ENCODE measurements around the gene CYSTM1. TPM values are rescaled to one million over a fixed set of nuclear protein-coding genes. Genes with fewer than 3 reads are reported as not detected.

CYSTM1 gene
- total RNA-seq, 2 experiments from 2014 or later: 21.4 to 36.7 TPM

- no peaks in the 10 kb centered on the region for H4K20me1 ChIP-seq (ENCODE audit: insufficient read depth, low read length)
- peaks cover 9% of the 10 kb centered on the region for H3K4me1 ChIP-seq (ENCODE audit: insufficient read depth, low read length, poor library complexity, severe bottlenecking)
- H3K4me3 ChIP-seq (ENCODE audit: low read depth, low read length, poor library complexity, severe bottlenecking): no peak overlapping the region
- CTCF ChIA-PET (ENCODE audit: unreplicated experiment): no interaction called here
- H3K9me2 ChIP-seq (ENCODE audit: insufficient read depth, low read length): no peaks in the 10 kb centered on the region
- H2AFZ ChIP-seq (ENCODE audit: low read length): no peak overlapping the region
- no peak for DNase-seq (ENCODE audit: low spot score)
- H3K27ac ChIP-seq (ENCODE audit: low read depth, low read length, poor library complexity, severe bottlenecking): no peak overlapping the region
- no TSS peak for BruUV-seq (replicated peaks)
- POLR2A ChIA-PET: interaction anchor here (0.6 to 1.5 kb wide), 5 partner anchors 8 to 216 kb away, joined by 3 to 4 read pairs (median 3); no protein-coding TSS in a partner anchor
- H3K9me3 ChIP-seq (ENCODE audit: low read length): no peaks in the 10 kb centered on the region
- TF ChIP-seq CTCF (conservative IDR thresholded peaks at IDR 0.05; ENCODE audit: low read length) (no peak), EZH2phosphoT487 (IDR thresholded peaks at IDR 0.05; ENCODE audit: borderline replicate concordance, low read depth, low read length) (no peak)
- no peak overlapping the region for H3K4me2 ChIP-seq (ENCODE audit: low read length)
- no peaks in the 10 kb centered on the region for H3K79me2 ChIP-seq (ENCODE audit: insufficient read depth, low read depth, low read length)
- no peaks in the 10 kb centered on the region for H3K36me3 ChIP-seq (ENCODE audit: insufficient read depth, low read length)
- intact Hi-C loops (cut with micrococcal nuclease; ENCODE audit: unreplicated experiment): no loop called here
These were observed 5.6 kb upstream of the CYSTM1 start for GRCh38 chr5:140169410-140169809.

- Histone ChIP-seq H3K4me1 (ENCODE audit: insufficient read depth, low read length, poor library complexity, severe bottlenecking) (peaks cover 17% of the 10 kb centered on the region), H3K4me3 (ENCODE audit: low read depth, low read length, poor library complexity, severe bottlenecking) (no peak overlapping the region), H4K20me1 (ENCODE audit: insufficient read depth, low read length) (no peaks in the 10 kb centered on the region), H3K9me3 (ENCODE audit: low read length) (no peaks in the 10 kb centered on the region), H3K4me2 (ENCODE audit: low read length) (no peak overlapping the region), H3K36me3 (ENCODE audit: insufficient read depth, low read length) (no peaks in the 10 kb centered on the region), H3K27ac (ENCODE audit: low read depth, low read length, poor library complexity, severe bottlenecking) (no peak overlapping the region), H3K79me2 (ENCODE audit: insufficient read depth, low read depth, low read length) (peaks cover 9% of the 10 kb centered on the region; the same call in 1 of the 2 replicates), H2AFZ (ENCODE audit: low read length) (no peak overlapping the region), H3K9me2 (ENCODE audit: insufficient read depth, low read length) (no peaks in the 10 kb centered on the region)
- BruUV-seq (replicated peaks): no TSS peak
- no peak for DNase-seq (ENCODE audit: low spot score)
- CTCF ChIA-PET (ENCODE audit: unreplicated experiment): no interaction called here
- TF ChIP-seq EZH2phosphoT487 (IDR thresholded peaks at IDR 0.05; ENCODE audit: borderline replicate concordance, low read depth, low read length) (no peak), CTCF (conservative IDR thresholded peaks at IDR 0.05; ENCODE audit: low read length) (no peak)
- POLR2A ChIA-PET: no interaction called here
- intact Hi-C loops (cut with micrococcal nuclease; ENCODE audit: unreplicated experiment): no loop called here
These were observed 2.5 kb upstream of the CYSTM1 start for GRCh38 chr5:140172483-140172882.

- TF ChIP-seq EZH2phosphoT487 (IDR thresholded peaks at IDR 0.05; ENCODE audit: borderline replicate concordance, low read depth, low read length): no peak
- no peak for TF ChIP-seq CTCF (conservative IDR thresholded peaks at IDR 0.05; ENCODE audit: low read length)
- H3K27ac ChIP-seq (ENCODE audit: low read depth, low read length, poor library complexity, severe bottlenecking): no peak overlapping the region
- H3K79me2 ChIP-seq (ENCODE audit: insufficient read depth, low read depth, low read length): peaks cover 9% of the 10 kb centered on the region; the same call in 1 of the 2 replicates
- intact Hi-C loops (cut with micrococcal nuclease; ENCODE audit: unreplicated experiment): no loop called here
- no peak overlapping the region for H3K4me3 ChIP-seq (ENCODE audit: low read depth, low read length, poor library complexity, severe bottlenecking)
- H3K9me2 ChIP-seq (ENCODE audit: insufficient read depth, low read length): no peaks in the 10 kb centered on the region
- H2AFZ ChIP-seq (ENCODE audit: low read length): peak overlapping the region; percentile 90; the same call in 1 of the 2 replicates
- no TSS peak for BruUV-seq (replicated peaks)
- H3K9me3 ChIP-seq (ENCODE audit: low read length): no peaks in the 10 kb centered on the region
- H3K4me2 ChIP-seq (ENCODE audit: low read length): peak overlapping the region; percentile 92; the same call in 1 of the 2 replicates
- ChIA-PET CTCF (ENCODE audit: unreplicated experiment) (interaction anchor here (1.2 kb wide), 1 partner anchor 473 kb away, joined by 3 read pairs; the partner anchor contains the start of genes IK and NDUFA2), POLR2A (interaction anchor here (0.6 to 1.2 kb wide), 6 partner anchors 11 to 1744 kb away, joined by 3 to 9 read pairs (median 4); no protein-coding TSS in a partner anchor)
- H4K20me1 ChIP-seq (ENCODE audit: insufficient read depth, low read length): no peaks in the 10 kb centered on the region
- no peak for DNase-seq (ENCODE audit: low spot score)
- no peaks in the 10 kb centered on the region for H3K36me3 ChIP-seq (ENCODE audit: insufficient read depth, low read length)
- peaks cover 10% of the 10 kb centered on the region for H3K4me1 ChIP-seq (ENCODE audit: insufficient read depth, low read length, poor library complexity, severe bottlenecking)
These were observed 974 bp upstream of the CYSTM1 start for GRCh38 chr5:140174014-140174413.
